HepG2 (cell line): Measurements from ENCODE around the gene SCNM1. TPM values are rescaled to one million over a fixed set of nuclear protein-coding genes. Genes with fewer than 3 reads are reported as not detected.

ENCODE experiments used
- GFI1 ChIP-seq: sonication (generic); formaldehyde crosslinking; IDR thresholded peaks from 2 replicates; pipeline ENCODE4 v1.5.0; 2020; ENCODE audit warnings: missing genetic modification reagents, mild to moderate bottlenecking, borderline replicate concordance
- HMG20A ChIP-seq: IDR thresholded peaks from 2 replicates; pipeline ENCODE4 v1.6.1; 2016; ENCODE audit warnings: borderline replicate concordance
- MAF1 ChIP-seq: sonication (generic); formaldehyde crosslinking; IDR thresholded peaks from 2 replicates; pipeline ENCODE4 v1.5.0; 2020; ENCODE audit warnings: missing genetic modification reagents, borderline replicate concordance
- MEIS2 ChIP-seq: sonication (generic); formaldehyde crosslinking; IDR thresholded peaks from 2 replicates; pipeline ENCODE4 v1.9.0; 2021; ENCODE audit warnings: mild to moderate bottlenecking, missing genetic modification reagents
- MIER3 ChIP-seq: IDR thresholded peaks from 2 replicates; pipeline ENCODE4 v1.6.1; 2016; ENCODE audit warnings: missing compliant biosample characterization, borderline replicate concordance
- PBX3 ChIP-seq: sonication (generic); formaldehyde crosslinking; IDR thresholded peaks from 2 replicates; pipeline ENCODE4 v1.8.1; 2023; ENCODE audit warnings: missing genetic modification reagents, inconsistent platforms, borderline replicate concordance
- RARG ChIP-seq: sonication (generic); formaldehyde crosslinking; IDR thresholded peaks from 2 replicates; pipeline ENCODE4 v1.4.0; 2020; ENCODE audit warnings: low read depth, mild to moderate bottlenecking, missing genetic modification reagents
- TARDBP ChIP-seq: sonication (generic); formaldehyde crosslinking; IDR thresholded peaks from 2 replicates; pipeline ENCODE4 v1.8.0; 2022; ENCODE audit warnings: mild to moderate bottlenecking, missing genetic modification reagents
- XRCC5 ChIP-seq: fragments of 200-400 bp; formaldehyde crosslinking; optimal IDR thresholded peaks from 2 replicates; pipeline ENCODE3; 2017; ENCODE audit warnings: mild to moderate bottlenecking, low read length
- ZNF333 ChIP-seq: sonication (generic); formaldehyde crosslinking; IDR thresholded peaks from 2 replicates; pipeline ENCODE4 v1.4.0; 2020; ENCODE audit warnings: mild to moderate bottlenecking, missing genetic modification reagents, borderline replicate concordance
- ZNF792 ChIP-seq: IDR thresholded peaks from 2 replicates; pipeline ENCODE4 v1.6.1; 2016
- ZSCAN12 ChIP-seq: sonication (generic); formaldehyde crosslinking; IDR thresholded peaks from 2 replicates; pipeline ENCODE4 v1.9.0; 2021; ENCODE audit warnings: mild to moderate bottlenecking, missing genetic modification reagents
- polyA plus RNA-seq, 8 experiments: library from polyadenylated mRNA; depleted of rRNA in 3 of 8; stranded (reverse) in 7 of 8; unstranded in 1 of 8; fragments of >200 nt; fragmentation: Illumina TruSeq in 4 of 8; extraction: Trizol in 4 of 8; gene quantifications; 2 replicates each; pipeline versions ENCODE4 v1.2.1 to v1.2.3, GENCODE V29; 2011 to 2016; ENCODE audit warnings: low read depth in 4 of 8, missing spikeins in 1 of 8, mixed read lengths in 1 of 8; ENCODE audit not compliant: insufficient read depth in 1 of 8
- total RNA-seq, 5 experiments: library from RNA; depleted of rRNA; stranded (reverse); fragments of >200 nt; fragmentation: Illumina TruSeq; extraction: Trizol; gene quantifications; 2 replicates each; pipeline ENCODE4 v1.2.3, GENCODE V29; 2016; ENCODE audit warnings: low read depth in 1 of 5
- TF ChIP-seq, protein P1 (sequence below): sonication (generic); formaldehyde crosslinking; IDR thresholded peaks from 2 replicates; pipeline ENCODE4 v1.4.0; 2020; ENCODE audit warnings: low read depth, missing genetic modification reagents
- TF ChIP-seq, protein P2 (sequence below): sonication (generic); formaldehyde crosslinking; IDR thresholded peaks from 2 replicates; pipeline ENCODE4 v1.4.0; 2020; ENCODE audit warnings: mild to moderate bottlenecking, missing genetic modification reagents
- TF ChIP-seq, protein P3 (sequence below): sonication (generic); formaldehyde crosslinking; IDR thresholded peaks from 2 replicates; pipeline ENCODE4 v1.4.0; 2020; ENCODE audit warnings: mild to moderate bottlenecking, low read depth, missing genetic modification reagents
- TF ChIP-seq, protein P4 (sequence below): sonication (generic); formaldehyde crosslinking; IDR thresholded peaks from 2 replicates; pipeline ENCODE4 v1.5.0; 2020; ENCODE audit warnings: missing genetic modification reagents

Gene SCNM1
- total and polyA plus RNA-seq, 2 of the 13 experiments (the other 11 are each of a cell fraction or from before 2014, with no cell fraction given): 16.3 to 31.5 TPM

GRCh38 chr1:151165738-151166504 is at the start of gene SCNM1, which contains the start of gene LYSMD1 (continued):
- TF ChIP-seq HMG20A (CRISPR knock-in tag): no peak; the same call in 1 of the 2 replicates
- TF ChIP-seq PBX3 (CRISPR knock-in tag): no peak; the same call in 1 of the 2 replicates
- 0 out of 2 replicates have a peak, but pooled peaks have one; percentile 40 for TF ChIP-seq MEIS2 (CRISPR knock-in tag)
- peak; percentile 72 for TF ChIP-seq ZNF792 (CRISPR knock-in tag)
- peak; percentile 60; the same call in 1 of the 2 replicates for TF ChIP-seq GFI1
- TF ChIP-seq, protein P1, sequence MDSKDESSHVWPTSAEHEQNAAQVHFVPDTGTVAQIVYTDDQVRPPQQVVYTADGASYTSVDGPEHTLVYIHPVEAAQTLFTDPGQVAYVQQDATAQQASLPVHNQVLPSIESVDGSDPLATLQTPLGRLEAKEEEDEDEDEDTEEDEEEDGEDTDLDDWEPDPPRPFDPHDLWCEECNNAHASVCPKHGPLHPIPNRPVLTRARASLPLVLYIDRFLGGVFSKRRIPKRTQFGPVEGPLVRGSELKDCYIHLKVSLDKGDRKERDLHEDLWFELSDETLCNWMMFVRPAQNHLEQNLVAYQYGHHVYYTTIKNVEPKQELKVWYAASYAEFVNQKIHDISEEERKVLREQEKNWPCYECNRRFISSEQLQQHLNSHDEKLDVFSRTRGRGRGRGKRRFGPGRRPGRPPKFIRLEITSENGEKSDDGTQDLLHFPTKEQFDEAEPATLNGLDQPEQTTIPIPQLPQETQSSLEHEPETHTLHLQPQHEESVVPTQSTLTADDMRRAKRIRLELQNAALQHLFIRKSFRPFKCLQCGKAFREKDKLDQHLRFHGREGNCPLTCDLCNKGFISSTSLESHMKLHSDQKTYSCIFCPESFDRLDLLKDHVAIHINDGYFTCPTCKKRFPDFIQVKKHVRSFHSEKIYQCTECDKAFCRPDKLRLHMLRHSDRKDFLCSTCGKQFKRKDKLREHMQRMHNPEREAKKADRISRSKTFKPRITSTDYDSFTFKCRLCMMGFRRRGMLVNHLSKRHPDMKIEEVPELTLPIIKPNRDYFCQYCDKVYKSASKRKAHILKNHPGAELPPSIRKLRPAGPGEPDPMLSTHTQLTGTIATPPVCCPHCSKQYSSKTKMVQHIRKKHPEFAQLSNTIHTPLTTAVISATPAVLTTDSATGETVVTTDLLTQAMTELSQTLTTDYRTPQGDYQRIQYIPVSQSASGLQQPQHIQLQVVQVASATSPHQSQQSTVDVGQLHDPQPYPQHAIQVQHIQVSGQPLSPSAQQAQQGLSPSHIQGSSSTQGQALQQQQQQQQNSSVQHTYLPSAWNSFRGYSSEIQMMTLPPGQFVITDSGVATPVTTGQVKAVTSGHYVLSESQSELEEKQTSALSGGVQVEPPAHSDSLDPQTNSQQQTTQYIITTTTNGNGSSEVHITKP (CRISPR knock-in tag): no peak; the same call in 1 of the 2 replicates
- 0 out of 2 replicates have a peak, but pooled peaks have one; percentile 83 for TF ChIP-seq RARG (CRISPR knock-in tag)
- TF ChIP-seq, protein P2, sequence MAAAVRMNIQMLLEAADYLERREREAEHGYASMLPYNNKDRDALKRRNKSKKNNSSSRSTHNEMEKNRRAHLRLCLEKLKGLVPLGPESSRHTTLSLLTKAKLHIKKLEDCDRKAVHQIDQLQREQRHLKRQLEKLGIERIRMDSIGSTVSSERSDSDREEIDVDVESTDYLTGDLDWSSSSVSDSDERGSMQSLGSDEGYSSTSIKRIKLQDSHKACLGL (CRISPR knock-in tag): no peak
- TF ChIP-seq, protein P3, sequence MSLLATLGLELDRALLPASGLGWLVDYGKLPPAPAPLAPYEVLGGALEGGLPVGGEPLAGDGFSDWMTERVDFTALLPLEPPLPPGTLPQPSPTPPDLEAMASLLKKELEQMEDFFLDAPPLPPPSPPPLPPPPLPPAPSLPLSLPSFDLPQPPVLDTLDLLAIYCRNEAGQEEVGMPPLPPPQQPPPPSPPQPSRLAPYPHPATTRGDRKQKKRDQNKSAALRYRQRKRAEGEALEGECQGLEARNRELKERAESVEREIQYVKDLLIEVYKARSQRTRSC (CRISPR knock-in tag): no peak
- TF ChIP-seq, protein P4, sequence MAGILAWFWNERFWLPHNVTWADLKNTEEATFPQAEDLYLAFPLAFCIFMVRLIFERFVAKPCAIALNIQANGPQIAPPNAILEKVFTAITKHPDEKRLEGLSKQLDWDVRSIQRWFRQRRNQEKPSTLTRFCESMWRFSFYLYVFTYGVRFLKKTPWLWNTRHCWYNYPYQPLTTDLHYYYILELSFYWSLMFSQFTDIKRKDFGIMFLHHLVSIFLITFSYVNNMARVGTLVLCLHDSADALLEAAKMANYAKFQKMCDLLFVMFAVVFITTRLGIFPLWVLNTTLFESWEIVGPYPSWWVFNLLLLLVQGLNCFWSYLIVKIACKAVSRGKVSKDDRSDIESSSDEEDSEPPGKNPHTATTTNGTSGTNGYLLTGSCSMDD (CRISPR knock-in tag): no peak
- TF ChIP-seq MAF1 (CRISPR knock-in tag): peak; percentile 67; the same call in 1 of the 2 replicates
- TF ChIP-seq XRCC5: peak; percentile 43
- TF ChIP-seq MIER3: peak; percentile 88
- 0 out of 2 replicates have a peak, but pooled peaks have one; percentile 57 for TF ChIP-seq ZSCAN12
- peak; percentile 91 for TF ChIP-seq TARDBP (CRISPR knock-in tag)
- no peak for TF ChIP-seq ZNF333
